ENCODE results near the gene TLE3.
"Not testable (repeated sequence)": the region's sequence is repeated elsewhere in the genome, so short reads cannot be mapped to it uniquely, and the experiment has no call there.

The TLE3 gene

GRCh38 chr15:70097321-70098152 is at the start of gene TLE3:
TLE3 (minus strand) TSS chr15:70097917; CDS start chr15:70096798, 1,119 bp downstream.
- DNase-seq (ENCODE audit: low spot score) = peak; percentile 100

- no peak for DNase-seq (ENCODE audit: low spot score)
These were observed 49.6 kb upstream of the TLE3 start for GRCh38 chr15:70147178-70147760.

GRCh38 chr15:70146771-70147170 is 49.1 kb upstream of the TLE3 start:
- no peak for DNase-seq (ENCODE audit: low spot score)

- DNase-seq (ENCODE audit: low spot score) = no peak
These were observed 48.4 kb upstream of the TLE3 start for GRCh38 chr15:70146162-70146561.

GRCh38 chr15:70145261-70145660 is 47.5 kb upstream of the TLE3 start:
- no peak for DNase-seq (ENCODE audit: low spot score)

- no peak for DNase-seq (ENCODE audit: low spot score)
These were observed 44.8 kb upstream of the TLE3 start for GRCh38 chr15:70142322-70143191.

GRCh38 chr15:70142072-70142321 is 44.3 kb upstream of the TLE3 start:
- DNase-seq (ENCODE audit: low spot score) = no peak

GRCh38 chr15:70141376-70142071 is 43.8 kb upstream of the TLE3 start:
- no peak for DNase-seq (ENCODE audit: low spot score)

- DNase-seq (ENCODE audit: low spot score) = no peak
These were observed 43.0 kb upstream of the TLE3 start for GRCh38 chr15:70140543-70141375.

GRCh38 chr15:70140025-70140542 is 42.4 kb upstream of the TLE3 start:
- DNase-seq (ENCODE audit: low spot score) = no peak

GRCh38 chr15:70137967-70138366 is 40.2 kb upstream of the TLE3 start:
- no peak for DNase-seq (ENCODE audit: low spot score)

GRCh38 chr15:70137021-70137420 is 39.3 kb upstream of the TLE3 start:
- DNase-seq (ENCODE audit: low spot score) = not testable (repeated sequence)

GRCh38 chr15:70133781-70134421 is 36.2 kb upstream of the TLE3 start:
- no peak for DNase-seq (ENCODE audit: low spot score)

- no peak for DNase-seq (ENCODE audit: low spot score)
These were observed 35.6 kb upstream of the TLE3 start for GRCh38 chr15:70133296-70133695.

- no peak for DNase-seq (ENCODE audit: low spot score)
These were observed 34.9 kb upstream of the TLE3 start for GRCh38 chr15:70132571-70132970.

GRCh38 chr15:70132139-70132538 is 34.4 kb upstream of the TLE3 start:
- DNase-seq (ENCODE audit: low spot score) = no peak

GRCh38 chr15:70128414-70129140 is 30.9 kb upstream of the TLE3 start:
- DNase-seq (ENCODE audit: low spot score) = no peak

GRCh38 chr15:70127770-70128413 is 30.2 kb upstream of the TLE3 start:
- DNase-seq (ENCODE audit: low spot score) = no peak

GRCh38 chr15:70127288-70127746 is 29.6 kb upstream of the TLE3 start:
- no peak for DNase-seq (ENCODE audit: low spot score)
